DMS153 treated with DMSO at 0.1 percent for 48 hours (cell line): ENCODE measurements around the gene CAMK2A.

Source experiments
- DNase-seq: peaks from one replicate; lab custom pipeline; 2025; ENCODE audit not compliant: unreplicated experiment; lab: John Stamatoyannopoulos, UW

Gene CAMK2A

DNA sequence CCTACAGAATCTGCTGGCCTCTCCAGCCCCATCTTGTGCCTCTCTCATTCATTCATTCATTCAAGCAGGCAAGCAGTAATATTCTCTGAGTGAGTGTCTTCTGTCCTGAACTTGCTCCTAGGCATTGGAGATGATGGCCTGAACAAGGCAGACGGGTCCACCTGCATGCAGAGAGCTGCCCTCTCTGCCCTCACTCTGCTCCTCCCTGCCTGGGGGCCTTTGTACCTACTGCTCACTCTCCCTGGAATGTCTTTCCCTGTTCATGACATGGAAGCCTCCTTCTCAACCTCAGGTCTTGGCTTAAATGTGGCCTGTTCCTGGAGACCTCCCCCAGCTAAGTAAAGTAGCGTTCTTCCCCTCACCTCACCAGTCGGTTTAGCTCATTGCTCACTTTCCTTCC is 116.4 kb downstream of the CAMK2A start:
- no peak for DNase-seq

DNA sequence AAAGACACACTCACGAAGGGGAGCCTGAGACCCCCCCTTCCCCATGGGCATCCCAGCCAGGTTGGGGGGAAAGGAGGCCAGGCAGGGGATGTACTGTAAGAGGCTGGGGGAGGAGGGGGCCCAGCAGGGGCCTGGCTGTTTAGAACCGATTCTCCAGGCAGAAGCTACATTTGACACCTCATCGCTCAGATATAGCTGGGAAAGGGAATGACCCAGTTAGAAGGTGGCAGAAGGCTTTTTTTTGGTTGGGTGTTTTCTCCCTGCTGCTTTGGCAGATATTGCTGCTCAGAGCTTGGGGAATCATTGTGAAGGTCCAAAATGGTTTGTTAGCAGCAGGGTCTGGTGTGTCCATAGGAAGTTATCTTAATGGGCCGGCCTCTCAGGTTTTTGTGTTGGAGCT is 117.0 kb downstream of the CAMK2A start:
- DNase-seq = no peak

DNA sequence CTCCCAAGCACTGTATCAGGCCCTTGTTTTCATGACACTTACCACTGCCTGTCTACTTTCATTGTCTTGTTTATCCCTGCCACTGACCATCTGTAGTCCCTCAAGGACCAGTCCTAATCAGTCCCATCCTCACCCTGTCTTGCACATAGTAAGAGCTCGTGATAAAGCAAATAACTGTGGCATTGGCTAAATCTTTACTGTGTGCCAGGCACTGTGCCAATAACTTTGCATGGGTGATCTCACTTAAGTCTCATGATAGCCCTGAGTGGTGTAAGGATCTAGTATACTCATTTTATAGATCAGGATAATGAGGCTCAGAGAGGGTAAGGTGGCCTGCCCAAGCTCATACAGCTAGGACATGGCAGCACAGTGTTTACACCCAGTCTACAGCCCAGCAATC is 117.4 kb downstream of the CAMK2A start:
- DNase-seq = no peak
